Endothelial cell of umbilical vein (primary cell): ENCODE results near the gene ADCYAP1. TPM values are rescaled to one million over a fixed set of nuclear protein-coding genes. Genes with fewer than 3 reads are reported as not detected.

Experiments
- Bru-seq: library from RNA; stranded (reverse); fragments of 400-500 nt; gene quantifications from one replicate; lab custom pipeline; 2021; lab: Mats Ljungman, UMichigan
- BruChase-seq, 2 experiments: library from RNA; stranded (reverse); fragments of 400-500 nt; gene quantifications; one replicate each; lab custom pipeline; 2021; lab: Mats Ljungman, UMichigan
- BruUV-seq: library from RNA; stranded (reverse); fragments of 400-500 nt; replicated peaks from 2 replicates; lab custom pipeline; 2021; lab: Mats Ljungman, UMichigan
- CTCF ChIA-PET: fragments of 300-600, 350-600 bp; sonication (Branson Sonifier 250); formaldehyde crosslinking; loops from one replicate; lab custom pipeline; 2021; ENCODE audit warnings: antibody characterized with exemption, inconsistent platforms; lab: Charles Lee
- POLR2A ChIA-PET: fragments of 300-600, 350-600 bp; sonication (Branson Sonifier 250); formaldehyde crosslinking; loops from one replicate; lab custom pipeline; 2021; ENCODE audit warnings: antibody characterized with exemption, inconsistent platforms; lab: Charles Lee
- DNase-seq: peaks from one replicate; pipeline ENCODE4 v3.0.0-alpha.2; 2011; ENCODE audit warnings: low read depth, low spot score
- FAIRE-seq: peaks from 2 replicates; lab custom pipeline; 2011; peaks lifted over from hg19 to GRCh38; lab: Jason Lieb, UNC
- H2AFZ ChIP-seq: 2 replicates; pipeline ENCODE4 v1.6.0; 2012; ENCODE audit warnings: low read depth, low read length, control low read depth, inconsistent platforms
- H3K27ac ChIP-seq: 2 replicates; pipeline ENCODE4 v1.5.1; 2011; ENCODE audit warnings: low read depth, mild to moderate bottlenecking, control low read depth, low read length, moderate library complexity; ENCODE audit not compliant: insufficient read depth
- H3K27me3 ChIP-seq, 2 experiments: 2 replicates each; pipeline versions ENCODE4 v1.6.0 to v1.6.1; 2011; ENCODE audit warnings: low read length in 2 of 2, mixed read lengths in 1 of 2; ENCODE audit not compliant: control insufficient read depth in 2 of 2, insufficient read depth in 2 of 2
- H3K36me3 ChIP-seq, 2 experiments: 2 replicates in 1 of 2; 3 replicates in 1 of 2; pipeline ENCODE4 v1.5.1; 2011; ENCODE audit warnings: low read length in 2 of 2, mild to moderate bottlenecking in 1 of 2, moderate library complexity in 1 of 2; ENCODE audit not compliant: control insufficient read depth in 2 of 2, insufficient read depth in 2 of 2; ENCODE audit errors: extremely low read depth in 1 of 2
- H3K4me1 ChIP-seq: 3 replicates; pipeline ENCODE4 v1.5.1; 2011; ENCODE audit warnings: mild to moderate bottlenecking, low read length; ENCODE audit not compliant: control insufficient read depth, insufficient read depth; ENCODE audit errors: extremely low read depth
- H3K4me2 ChIP-seq: 2 replicates; pipeline ENCODE4 v1.6.1; 2011; ENCODE audit warnings: low read length, control low read depth, mixed read lengths; ENCODE audit not compliant: insufficient read depth
- H3K4me3 ChIP-seq, 3 experiments: fragments of 200-600 bp in 1 of 3; sonication (generic), shearing (Covaris generic) in 1 of 3; replicated peaks in 1 of 3; 2 replicates each; pipeline ENCODE4 v1.5.1; 2011 to 2016; ENCODE audit warnings: control low read depth in 3 of 3, low read length in 3 of 3, mild to moderate bottlenecking in 2 of 3, inconsistent platforms in 1 of 3, low read depth in 1 of 3, moderate library complexity in 1 of 3; ENCODE audit not compliant: insufficient read depth in 1 of 3
- H3K79me2 ChIP-seq: 2 replicates; pipeline ENCODE4 v1.6.0; 2012; ENCODE audit warnings: low read length, inconsistent platforms; ENCODE audit not compliant: control insufficient read depth, insufficient read depth
- H3K9ac ChIP-seq: replicated peaks from 2 replicates; pipeline ENCODE3; 2011; ENCODE audit warnings: low read length, control low read depth; ENCODE audit not compliant: insufficient read depth; ENCODE audit errors: extremely low read depth
- H3K9me1 ChIP-seq: replicated peaks from 3 replicates; pipeline ENCODE4 v1.6.0; 2011; ENCODE audit warnings: mild to moderate bottlenecking, low read length; ENCODE audit not compliant: control insufficient read depth, insufficient read depth; ENCODE audit errors: extremely low read depth
- H3K9me3 ChIP-seq: replicated peaks from 2 replicates; pipeline ENCODE4 v1.5.1; 2012; ENCODE audit warnings: low read length, inconsistent platforms; ENCODE audit not compliant: control insufficient read depth, insufficient read depth
- H4K20me1 ChIP-seq: replicated peaks from 2 replicates; pipeline ENCODE3; 2011; ENCODE audit warnings: mild to moderate bottlenecking, low read length; ENCODE audit not compliant: control insufficient read depth, insufficient read depth; ENCODE audit errors: extremely low read depth
- EZH2 ChIP-seq: IDR thresholded peaks from 2 replicates; pipeline ENCODE4 v1.6.1; 2012; ENCODE audit warnings: borderline replicate concordance, low read depth, mild to moderate bottlenecking, moderate library complexity, low read length, inconsistent platforms; ENCODE audit not compliant: severe bottlenecking
- dilution Hi-C: fragments of 300-500 bp; cut with MboI; formaldehyde crosslinking; loops from one replicate; pipeline ENCODE4 v1.15.0; 2019; ENCODE audit warnings: low sequenced_read_pairs; ENCODE audit not compliant: extremely low pct_ligation_motif_present
- intact Hi-C: fragments of 100-400 bp; cut with micrococcal nuclease; formaldehyde crosslinking; loops from one replicate; pipeline ENCODE4 v1.10.0; 2022
- long read RNA-seq: library from polyadenylated mRNA; stranded (forward); transcript quantifications from one replicate; pipeline ENCODE4 v2.0.0, GENCODE V29; 2021
- polyA minus RNA-seq, 3 experiments: library from RNA; depleted of rRNA, polyadenylated mRNA; stranded (reverse); fragments of >200 nt; gene quantifications; 1 replicate in 1 of 3; 2 replicates in 2 of 3; pipeline ENCODE4 v1.2.3, GENCODE V29; 2011
- polyA plus RNA-seq, 4 experiments: library from polyadenylated mRNA; depleted of rRNA in 3 of 4; stranded (reverse) in 3 of 4; unstranded in 1 of 4; fragments of >200 nt; gene quantifications; 2 replicates each; pipeline versions ENCODE4 v1.2.1 to v1.2.3, GENCODE V29; 2011 to 2012; ENCODE audit warnings: missing spikeins in 1 of 4
- total RNA-seq: library from RNA; stranded (reverse); gene quantifications from 2 replicates; pipeline ENCODE4 v1.2.3, GENCODE V29; 2021
- TF ChIP-seq, protein P1 (sequence below), 2 donors: IDR thresholded peaks; 1 replicate in 1 of 2; 2 replicates in 1 of 2; pipeline ENCODE4 v1.5.1; 2011; ENCODE audit warnings: low read length in 2 of 2, mild to moderate bottlenecking in 2 of 2, moderate library complexity in 2 of 2, control low read depth in 1 of 2, inconsistent platforms in 1 of 2, low read depth in 1 of 2; ENCODE audit not compliant: insufficient read depth in 1 of 2; ENCODE audit errors: extremely low read depth in 1 of 2
- TF ChIP-seq, protein P2 (sequence below): IDR thresholded peaks from 2 replicates; pipeline ENCODE4 v1.6.1; 2011; ENCODE audit not compliant: insufficient read depth, insufficient read length

ADCYAP1 gene
- total RNA-seq = not detected in 2 replicates
- polyA plus RNA-seq = not detected in 2 replicates
- polyA plus RNA-seq (2011; cell fraction: cytosol; rRNA removed) = not detected in 2 replicates
- not detected in 2 replicates for polyA plus RNA-seq (2011; cell fraction: nucleus; rRNA removed)
- not detected in 2 replicates for polyA plus RNA-seq (2012)
- not detected in 2 replicates for polyA minus RNA-seq
- polyA minus RNA-seq (2011; cell fraction: cytosol; rRNA and poly(A)+ RNA removed) = not detected
- polyA minus RNA-seq (2011; cell fraction: nucleus; rRNA and poly(A)+ RNA removed) = not detected in 2 replicates
- Bru-seq, nascent RNA = not detected
- not detected for BruChase-seq, experiment 1, labeled RNA remaining after a 6-hour chase
- BruChase-seq, experiment 2, labeled RNA remaining after a 2-hour chase = not detected
- long read RNA-seq = 0 reads

DNA sequence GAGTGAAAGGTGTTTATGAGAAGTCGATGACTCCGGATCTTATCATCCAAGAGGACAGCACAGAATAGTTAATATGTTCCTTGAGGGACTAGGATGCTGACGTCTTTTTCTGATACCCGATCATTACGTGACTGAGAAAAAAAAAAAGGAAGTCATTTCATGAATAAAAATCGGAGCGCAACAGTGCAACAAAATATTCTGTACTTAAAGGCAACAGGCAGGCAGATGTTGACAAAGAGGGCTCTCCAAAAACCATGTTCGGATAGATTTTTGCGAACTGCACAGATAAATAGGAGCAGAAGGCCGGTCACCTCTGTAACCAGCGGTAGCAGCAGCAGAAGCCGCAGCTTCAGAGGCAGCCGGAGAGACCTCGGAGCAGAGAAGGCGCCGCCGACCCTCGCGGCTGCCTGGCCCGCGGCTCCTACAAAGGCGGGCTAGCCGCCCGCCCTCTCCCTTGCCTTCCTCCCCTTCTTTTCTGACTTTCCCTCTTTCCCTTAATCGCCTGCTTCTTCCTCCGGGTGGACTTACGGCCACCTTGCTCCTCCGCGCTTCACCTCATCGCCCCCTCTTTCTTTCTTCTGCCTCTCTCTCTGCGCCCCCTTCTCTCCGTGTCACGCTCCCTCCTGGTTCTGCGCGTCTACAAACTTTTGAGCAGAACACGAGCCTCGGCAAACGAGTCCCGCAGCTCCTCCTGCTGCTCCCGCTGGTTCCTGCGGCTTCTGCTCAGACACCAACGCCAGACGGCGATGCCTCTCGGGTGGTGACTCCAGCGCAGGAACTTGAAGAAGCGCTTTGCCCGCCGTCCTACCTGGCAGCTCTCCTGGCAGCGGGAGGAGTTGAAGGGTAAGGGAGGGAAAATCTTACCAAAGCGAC lies at the start of gene ADCYAP1:
ADCYAP1 (plus strand) TSS at position 654 of the 873 bp plus-strand sequence. CDS start 516 bp downstream, outside the sequence.
- Histone ChIP-seq H3K9me3 (no peaks in the 10 kb centered on the region), H4K20me1 (no peaks in the 10 kb centered on the region), H3K27me3 (peaks cover 57 to 79% of the 10 kb centered on the region in 2 experiments), H3K9ac (no peak within 1 kb of the TSS), H3K79me2 (no peaks in the 10 kb centered on the region), H3K9me1 (no peaks in the 10 kb centered on the region), H3K4me2 (no peak within 1 kb of the TSS), H2AFZ (no peak within 1 kb of the TSS), H3K4me3 (no peak within 1 kb of the TSS), H3K27ac (no peak within 1 kb of the TSS), H3K4me1 (peaks cover 7% of the 10 kb centered on the region), H3K36me3 (no peaks in the 10 kb centered on the region)
- DNase-seq (no peak), FAIRE-seq (no peak)
- TF ChIP-seq, protein P1, sequence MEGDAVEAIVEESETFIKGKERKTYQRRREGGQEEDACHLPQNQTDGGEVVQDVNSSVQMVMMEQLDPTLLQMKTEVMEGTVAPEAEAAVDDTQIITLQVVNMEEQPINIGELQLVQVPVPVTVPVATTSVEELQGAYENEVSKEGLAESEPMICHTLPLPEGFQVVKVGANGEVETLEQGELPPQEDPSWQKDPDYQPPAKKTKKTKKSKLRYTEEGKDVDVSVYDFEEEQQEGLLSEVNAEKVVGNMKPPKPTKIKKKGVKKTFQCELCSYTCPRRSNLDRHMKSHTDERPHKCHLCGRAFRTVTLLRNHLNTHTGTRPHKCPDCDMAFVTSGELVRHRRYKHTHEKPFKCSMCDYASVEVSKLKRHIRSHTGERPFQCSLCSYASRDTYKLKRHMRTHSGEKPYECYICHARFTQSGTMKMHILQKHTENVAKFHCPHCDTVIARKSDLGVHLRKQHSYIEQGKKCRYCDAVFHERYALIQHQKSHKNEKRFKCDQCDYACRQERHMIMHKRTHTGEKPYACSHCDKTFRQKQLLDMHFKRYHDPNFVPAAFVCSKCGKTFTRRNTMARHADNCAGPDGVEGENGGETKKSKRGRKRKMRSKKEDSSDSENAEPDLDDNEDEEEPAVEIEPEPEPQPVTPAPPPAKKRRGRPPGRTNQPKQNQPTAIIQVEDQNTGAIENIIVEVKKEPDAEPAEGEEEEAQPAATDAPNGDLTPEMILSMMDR (IDR thresholded peaks at IDR 0.05; ENCODE audit: extremely low read depth in 1 of 2, insufficient read depth in 1 of 2, low read depth in 1 of 2, low read length in 2 of 2) = peak in 1 of 2 donors; percentile 4
- TF ChIP-seq EZH2 = peak; percentile 95
- TF ChIP-seq, protein P2, sequence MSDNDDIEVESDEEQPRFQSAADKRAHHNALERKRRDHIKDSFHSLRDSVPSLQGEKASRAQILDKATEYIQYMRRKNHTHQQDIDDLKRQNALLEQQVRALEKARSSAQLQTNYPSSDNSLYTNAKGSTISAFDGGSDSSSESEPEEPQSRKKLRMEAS = no peak
- dilution Hi-C loops = no loop called here
- ChIA-PET CTCF (interaction anchor here (1.2 to 2.5 kb wide), 4 partner anchors 11 to 1638 kb away, joined by 3 to 19 read pairs (median 4); no protein-coding TSS in a partner anchor), POLR2A (no interaction called here)
- BruUV-seq = no TSS peak
- intact Hi-C loops = loop anchor here (5.0 kb wide), 1 partner anchor 58 kb away; no protein-coding TSS in a partner anchor
